ENCODE measurements around the gene MEAF6.
"Not testable (repeated sequence)": the region's sequence is repeated elsewhere in the genome, so short reads cannot be mapped to it uniquely, and the experiment has no call there.

MEAF6 gene

DNA sequence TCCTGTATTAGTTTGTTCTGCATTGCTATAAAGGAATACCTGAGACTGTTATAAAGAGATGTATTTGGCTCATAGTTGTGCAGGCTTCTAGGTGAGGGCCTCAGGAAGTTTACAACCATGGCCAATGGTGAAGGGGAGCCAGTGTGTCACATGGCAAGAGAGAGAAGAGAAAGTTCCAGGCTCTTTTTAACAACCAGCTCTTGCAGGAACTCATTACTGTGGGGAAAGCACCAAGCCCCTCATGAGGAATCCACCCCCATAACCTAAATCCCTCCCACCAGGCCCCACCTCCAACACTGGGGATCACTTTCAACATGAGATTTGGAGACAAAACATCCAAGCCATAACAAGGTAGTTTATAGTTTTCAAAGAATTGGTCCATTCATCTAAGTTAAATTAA is 5.0 kb upstream of the MEAF6 start:
- Histone ChIP-seq H3K36me3 (ENCODE audit: low read depth) (no peaks in the 10 kb centered on the region), H3K4me1 (ENCODE audit: insufficient read depth, poor library complexity, severe bottlenecking) (peaks cover 4% of the 10 kb centered on the region), H3K27ac (ENCODE audit: poor library complexity, severe bottlenecking) (no peak overlapping the region), H3K27me3 (ENCODE audit: insufficient read depth, poor library complexity, severe bottlenecking) (no peaks in the 10 kb centered on the region), H3K4me3 (ENCODE audit: severe bottlenecking) (no peak overlapping the region), H3K9me3 (ENCODE audit: severe bottlenecking) (no peaks in the 10 kb centered on the region)
- TF ChIP-seq, protein P1, sequence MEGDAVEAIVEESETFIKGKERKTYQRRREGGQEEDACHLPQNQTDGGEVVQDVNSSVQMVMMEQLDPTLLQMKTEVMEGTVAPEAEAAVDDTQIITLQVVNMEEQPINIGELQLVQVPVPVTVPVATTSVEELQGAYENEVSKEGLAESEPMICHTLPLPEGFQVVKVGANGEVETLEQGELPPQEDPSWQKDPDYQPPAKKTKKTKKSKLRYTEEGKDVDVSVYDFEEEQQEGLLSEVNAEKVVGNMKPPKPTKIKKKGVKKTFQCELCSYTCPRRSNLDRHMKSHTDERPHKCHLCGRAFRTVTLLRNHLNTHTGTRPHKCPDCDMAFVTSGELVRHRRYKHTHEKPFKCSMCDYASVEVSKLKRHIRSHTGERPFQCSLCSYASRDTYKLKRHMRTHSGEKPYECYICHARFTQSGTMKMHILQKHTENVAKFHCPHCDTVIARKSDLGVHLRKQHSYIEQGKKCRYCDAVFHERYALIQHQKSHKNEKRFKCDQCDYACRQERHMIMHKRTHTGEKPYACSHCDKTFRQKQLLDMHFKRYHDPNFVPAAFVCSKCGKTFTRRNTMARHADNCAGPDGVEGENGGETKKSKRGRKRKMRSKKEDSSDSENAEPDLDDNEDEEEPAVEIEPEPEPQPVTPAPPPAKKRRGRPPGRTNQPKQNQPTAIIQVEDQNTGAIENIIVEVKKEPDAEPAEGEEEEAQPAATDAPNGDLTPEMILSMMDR (IDR thresholded peaks at IDR 0.05; ENCODE audit: poor library complexity, severe bottlenecking) = no peak
- ATAC-seq (ENCODE audit: low read depth) (no peak), DNase-seq (ENCODE audit: low spot score) (no peak)

DNA sequence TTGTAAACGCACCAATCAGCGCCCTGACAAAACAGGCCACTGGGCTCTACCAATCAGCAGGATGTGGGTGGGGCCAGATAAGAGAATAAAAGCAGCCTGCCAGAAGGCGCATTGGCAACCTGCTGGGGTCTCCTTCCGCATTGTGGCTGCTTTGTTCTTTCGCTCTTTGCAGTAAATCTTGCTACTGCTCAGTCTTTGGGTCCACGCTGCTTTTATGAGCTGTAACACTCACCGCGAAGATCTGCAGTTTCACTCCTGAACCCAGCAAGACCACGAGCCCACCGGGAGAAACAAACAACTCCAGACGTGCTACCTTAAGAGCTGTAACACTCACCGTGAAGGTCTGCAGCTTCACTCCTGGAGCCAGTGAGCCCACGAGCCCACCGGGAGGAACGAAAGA is 4.4 kb upstream of the MEAF6 start:
- H3K4me1 ChIP-seq (ENCODE audit: insufficient read depth, poor library complexity, severe bottlenecking); H3K9me3 ChIP-seq (ENCODE audit: severe bottlenecking); H3K36me3 ChIP-seq (ENCODE audit: low read depth); ATAC-seq (ENCODE audit: low read depth); H3K27ac ChIP-seq (ENCODE audit: poor library complexity, severe bottlenecking); H3K4me3 ChIP-seq (ENCODE audit: severe bottlenecking); H3K27me3 ChIP-seq (ENCODE audit: insufficient read depth, poor library complexity, severe bottlenecking); DNase-seq (ENCODE audit: low spot score): not testable (repeated sequence)

DNA sequence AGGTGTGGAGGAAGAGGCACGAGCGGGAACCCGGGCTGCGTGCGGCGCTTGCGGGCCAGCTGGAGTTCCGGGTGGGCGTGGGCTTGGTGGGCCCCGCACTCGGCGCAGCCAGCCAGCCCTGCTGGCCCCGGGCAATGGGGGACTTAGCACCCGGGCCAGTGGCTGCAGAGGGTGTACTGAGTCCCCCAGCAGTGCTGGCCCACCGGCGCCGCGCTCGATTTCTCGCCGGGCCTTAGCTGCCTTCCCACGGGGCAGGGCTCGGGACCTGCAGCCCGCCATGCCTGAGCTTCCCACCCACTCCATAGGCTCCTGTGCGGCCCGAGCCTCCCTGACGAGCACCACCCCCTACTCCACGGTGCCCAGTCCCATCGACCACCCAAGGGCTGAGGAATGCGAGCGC is 3.7 kb upstream of the MEAF6 start:
- H3K27me3 ChIP-seq (ENCODE audit: insufficient read depth, poor library complexity, severe bottlenecking); H3K27ac ChIP-seq (ENCODE audit: poor library complexity, severe bottlenecking); ATAC-seq (ENCODE audit: low read depth); H3K36me3 ChIP-seq (ENCODE audit: low read depth); H3K9me3 ChIP-seq (ENCODE audit: severe bottlenecking); H3K4me3 ChIP-seq (ENCODE audit: severe bottlenecking); H3K4me1 ChIP-seq (ENCODE audit: insufficient read depth, poor library complexity, severe bottlenecking); DNase-seq (ENCODE audit: low spot score): not testable (repeated sequence)

DNA sequence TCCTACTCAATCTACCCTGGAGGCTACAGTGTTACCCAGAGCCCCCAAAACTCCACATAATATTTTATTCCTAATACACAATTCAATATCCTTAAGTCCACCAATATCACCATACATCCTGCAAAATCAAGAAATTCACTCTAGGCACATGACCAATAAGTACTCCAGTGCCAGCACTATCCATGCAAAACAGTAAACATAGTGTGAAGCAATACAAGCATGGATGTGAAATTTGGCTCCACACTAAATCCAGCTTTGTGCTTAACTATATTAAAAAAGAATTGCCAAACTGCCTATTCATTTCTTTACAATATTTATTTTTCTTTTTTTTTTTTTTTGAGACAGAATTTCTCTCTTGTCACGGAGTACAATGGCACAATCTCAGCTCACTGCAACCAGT is 3.0 kb upstream of the MEAF6 start:
- H3K4me3 ChIP-seq (ENCODE audit: severe bottlenecking) = no peak overlapping the region
- TF ChIP-seq, protein P1 (IDR thresholded peaks at IDR 0.05; ENCODE audit: poor library complexity, severe bottlenecking) = no peak
- H3K27ac ChIP-seq (ENCODE audit: poor library complexity, severe bottlenecking) = no peak overlapping the region
- no peaks in the 10 kb centered on the region for H3K9me3 ChIP-seq (ENCODE audit: severe bottlenecking)
- peaks cover 8% of the 10 kb centered on the region for H3K36me3 ChIP-seq (ENCODE audit: low read depth)
- H3K27me3 ChIP-seq (ENCODE audit: insufficient read depth, poor library complexity, severe bottlenecking) = no peaks in the 10 kb centered on the region
- ATAC-seq (ENCODE audit: low read depth) = no peak
- peaks cover 4% of the 10 kb centered on the region for H3K4me1 ChIP-seq (ENCODE audit: insufficient read depth, poor library complexity, severe bottlenecking)
- no peak for DNase-seq (ENCODE audit: low spot score)

DNA sequence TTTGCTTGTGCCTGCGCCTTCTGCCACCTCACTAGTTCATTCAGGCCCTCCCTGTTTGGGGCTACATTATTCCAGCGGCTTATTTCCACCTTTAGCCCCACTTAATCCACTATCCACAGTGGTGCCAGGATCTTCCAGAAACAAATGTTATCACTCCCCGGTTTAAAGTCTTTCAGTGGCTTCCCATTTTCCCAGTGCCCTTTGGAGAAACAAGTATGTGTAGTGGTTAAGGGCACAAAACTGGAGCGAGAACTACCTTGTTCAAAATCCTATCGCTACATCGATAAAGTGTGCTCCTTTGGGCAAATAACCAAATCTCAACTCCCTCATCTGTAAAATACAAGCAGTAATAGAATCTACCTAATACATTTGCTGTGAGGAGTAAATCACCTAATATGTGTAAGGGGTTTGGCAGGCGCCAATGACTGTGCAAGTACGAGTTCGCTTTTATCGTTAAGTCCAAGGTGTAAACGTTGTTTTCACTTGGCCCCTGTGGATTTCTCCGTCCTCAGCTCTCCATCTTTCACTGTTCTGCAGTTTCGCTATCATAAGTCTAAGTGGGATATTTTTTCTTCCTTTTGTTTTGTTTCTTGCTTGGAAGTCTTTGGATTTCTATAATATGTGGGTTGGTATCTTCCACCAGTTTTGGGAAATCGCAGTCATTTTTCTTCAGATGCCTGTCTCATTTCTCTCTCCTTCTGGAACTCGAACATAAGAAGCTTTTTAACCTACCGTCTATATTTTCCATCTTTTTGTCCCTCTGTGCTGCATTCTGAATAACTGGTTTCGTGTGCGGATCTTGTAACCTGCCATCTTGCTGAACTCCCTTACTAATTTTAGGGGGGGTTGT is 844 bp upstream of the MEAF6 start:
- H3K4me1 ChIP-seq (ENCODE audit: insufficient read depth, poor library complexity, severe bottlenecking) = peaks cover 4% of the 10 kb centered on the region
- peaks cover 30% of the 10 kb centered on the region for H3K36me3 ChIP-seq (ENCODE audit: low read depth)
- H3K27me3 ChIP-seq (ENCODE audit: insufficient read depth, poor library complexity, severe bottlenecking) = no peaks in the 10 kb centered on the region
- TF ChIP-seq, protein P1 (IDR thresholded peaks at IDR 0.05; ENCODE audit: poor library complexity, severe bottlenecking) = no peak
- DNase-seq (ENCODE audit: low spot score) = no peak
- no peaks in the 10 kb centered on the region for H3K9me3 ChIP-seq (ENCODE audit: severe bottlenecking)
- H3K4me3 ChIP-seq (ENCODE audit: severe bottlenecking) = peak overlapping the region; percentile 90
- no peak for ATAC-seq (ENCODE audit: low read depth)
- peak overlapping the region; percentile 58 for H3K27ac ChIP-seq (ENCODE audit: poor library complexity, severe bottlenecking)

DNA sequence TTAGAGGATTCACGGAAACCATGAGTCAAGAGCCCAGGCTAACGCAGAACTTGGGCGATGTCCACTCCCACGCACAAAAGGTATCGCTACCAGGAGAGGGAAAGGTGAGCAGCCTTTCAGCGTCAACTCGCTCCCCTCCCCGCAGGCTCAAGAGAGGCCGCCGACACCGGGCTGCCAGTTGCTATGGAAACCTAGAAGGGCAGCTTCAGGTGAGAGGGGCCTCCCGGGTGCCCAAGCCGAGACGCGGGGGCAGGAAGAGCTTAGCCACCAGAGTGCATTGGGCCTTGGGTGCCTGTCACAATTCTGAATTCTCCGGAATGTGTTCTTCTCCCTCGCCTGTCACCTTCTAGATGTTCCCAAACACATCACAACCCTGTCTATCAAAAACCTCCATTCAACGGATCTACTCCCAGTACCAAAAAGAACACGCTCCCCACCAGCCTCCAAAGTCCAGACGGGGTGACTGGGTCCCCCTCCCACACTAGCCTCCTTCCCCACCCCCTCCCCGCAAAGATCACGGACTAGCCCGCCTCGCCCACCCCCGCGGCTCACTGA is 694 bp downstream of the MEAF6 start:
- no peaks in the 10 kb centered on the region for H3K9me3 ChIP-seq (ENCODE audit: severe bottlenecking)
- peak overlapping the region; percentile 58 for H3K27ac ChIP-seq (ENCODE audit: poor library complexity, severe bottlenecking)
- DNase-seq (ENCODE audit: low spot score) (peak; percentile 64), ATAC-seq (ENCODE audit: low read depth) (peak; percentile 35)
- H3K27me3 ChIP-seq (ENCODE audit: insufficient read depth, poor library complexity, severe bottlenecking) = no peaks in the 10 kb centered on the region
- H3K36me3 ChIP-seq (ENCODE audit: low read depth) = peaks cover 39% of the 10 kb centered on the region
- H3K4me1 ChIP-seq (ENCODE audit: insufficient read depth, poor library complexity, severe bottlenecking) = peaks cover 4% of the 10 kb centered on the region
- H3K4me3 ChIP-seq (ENCODE audit: severe bottlenecking) = peak overlapping the region; percentile 90
- TF ChIP-seq, protein P1 (IDR thresholded peaks at IDR 0.05; ENCODE audit: poor library complexity, severe bottlenecking) = no peak
